ENCODE measurements around the gene SLC9A9.

The SLC9A9 gene

DNA sequence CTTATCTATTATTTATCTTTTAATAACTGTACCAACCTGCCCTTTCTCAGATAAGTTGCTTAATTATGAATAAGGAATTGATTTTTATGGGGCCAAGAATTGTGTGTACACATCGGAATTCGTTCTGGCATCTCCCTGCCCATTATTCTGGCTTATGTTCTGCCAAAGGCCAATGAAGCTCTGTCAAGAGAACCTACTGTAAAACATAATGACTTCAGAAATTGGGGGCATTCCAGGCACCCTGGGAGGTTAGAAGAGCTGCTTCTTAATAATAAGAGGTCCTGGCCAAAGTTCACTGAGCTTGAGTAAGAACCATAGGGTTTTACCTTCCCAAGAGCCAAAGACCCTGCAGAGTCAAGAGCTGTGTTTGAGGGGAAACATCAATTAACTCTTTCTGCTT, 261.7 kb downstream of the SLC9A9 start:
- no peak for DNase-seq

- DNase-seq, result no peak
These were observed 262.4 kb downstream of the SLC9A9 start for GRCh38 chr3:143585720-143586456.

- no peak for DNase-seq
These were observed 263.8 kb downstream of the SLC9A9 start for GRCh38 chr3:143584474-143584873.

DNA sequence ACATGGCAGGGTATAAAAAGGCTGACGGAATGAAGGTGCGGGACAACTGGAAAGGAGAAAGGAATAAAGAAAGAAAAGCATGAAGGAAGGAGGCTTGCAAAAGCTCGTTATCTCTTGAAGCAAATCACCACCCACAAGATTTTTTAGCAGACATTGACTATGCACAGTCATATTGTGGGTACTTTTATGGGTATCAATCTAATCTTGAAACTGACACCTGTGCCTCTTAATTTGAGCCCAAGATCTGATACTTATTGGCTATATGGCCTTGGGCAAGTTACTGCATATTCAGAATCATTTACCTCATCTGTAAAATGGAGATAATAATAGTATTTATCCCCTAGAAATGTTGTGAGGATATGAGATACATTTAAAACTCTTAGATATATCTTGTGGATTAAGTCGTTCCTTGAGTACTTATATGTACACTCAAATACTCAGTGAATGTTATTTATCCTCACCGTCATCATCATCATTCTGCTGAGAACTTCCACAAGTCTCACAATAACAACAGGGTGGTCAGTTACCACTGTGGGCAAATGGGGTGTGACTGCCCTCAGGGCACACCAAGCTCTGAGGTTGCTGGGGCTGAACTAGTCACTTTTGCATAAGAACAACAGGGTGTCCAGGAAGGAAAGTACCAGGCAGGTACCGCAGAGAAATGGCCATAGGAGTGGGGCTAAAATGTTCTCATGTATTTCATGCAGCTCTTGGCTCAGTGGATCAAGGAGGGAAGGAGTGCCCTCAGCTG, 266.1 kb downstream of the SLC9A9 start:
- DNase-seq, result no peak

GRCh38 chr3:143578810-143579435, 269.3 kb downstream of the SLC9A9 start:
- no peak for DNase-seq

DNA sequence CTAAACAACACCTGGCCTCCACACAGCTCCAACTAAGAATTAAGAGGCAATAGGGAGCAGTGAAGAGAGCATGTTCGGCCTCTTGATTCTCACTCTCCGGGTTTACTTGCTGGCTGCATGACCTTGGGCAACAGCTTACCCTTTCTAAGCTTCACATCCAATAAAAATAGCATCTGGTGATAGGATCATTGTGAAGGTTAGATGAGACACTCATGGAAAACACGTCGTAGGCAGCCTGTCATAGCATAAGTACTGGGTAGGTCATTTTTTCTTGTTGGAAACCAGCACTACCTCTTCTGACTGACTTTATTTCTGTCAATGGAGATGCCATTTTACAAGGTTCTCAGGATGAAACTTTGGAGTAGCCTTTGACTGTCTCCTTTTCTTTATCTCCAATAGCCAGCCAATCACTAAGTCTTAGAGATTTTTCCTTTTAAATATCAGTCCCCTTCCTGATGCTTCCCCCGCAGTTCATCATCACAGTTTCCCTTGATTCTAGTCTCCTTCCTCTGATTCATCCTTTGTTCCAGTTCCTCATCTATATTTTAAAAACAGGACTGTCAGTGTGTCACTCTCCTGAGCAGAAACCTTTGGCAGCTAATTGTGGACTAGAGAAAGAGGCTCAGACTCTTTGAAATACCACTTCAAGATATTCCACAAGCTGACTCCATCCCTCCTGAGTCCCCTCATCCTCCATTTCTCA, 271.5 kb downstream of the SLC9A9 start:
- no peak for DNase-seq

DNA sequence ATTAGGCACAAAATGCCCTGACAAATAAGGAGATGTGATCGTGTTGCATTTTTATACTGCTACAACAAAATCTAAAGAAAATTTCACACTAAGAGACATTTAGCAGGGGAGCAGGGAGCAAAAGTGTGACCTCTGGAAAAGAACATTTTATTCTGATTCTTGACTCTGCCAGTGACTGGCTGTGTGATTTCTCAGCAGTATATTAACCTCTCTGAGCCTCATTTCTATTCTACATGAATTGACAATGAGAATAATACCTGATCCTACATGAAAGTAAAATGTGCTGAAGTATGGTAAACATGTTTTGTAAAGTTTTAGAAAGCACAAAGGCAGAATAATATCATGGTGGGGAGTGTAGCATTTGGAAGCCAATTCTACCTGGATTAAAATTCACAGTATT, 273.3 kb downstream of the SLC9A9 start:
- no peak for DNase-seq

GRCh38 chr3:143573610-143574303, 274.5 kb downstream of the SLC9A9 start:
- no peak for DNase-seq

- DNase-seq, result no peak
These were observed 276.7 kb downstream of the SLC9A9 start for GRCh38 chr3:143571548-143571947.

- no peak for DNase-seq
These were observed 280.4 kb downstream of the SLC9A9 start for GRCh38 chr3:143567823-143568222.

- DNase-seq, result no peak
These were observed 282.3 kb downstream of the SLC9A9 start for GRCh38 chr3:143565951-143566350.

- DNase-seq, result no peak
These were observed 284.5 kb downstream of the SLC9A9 start for GRCh38 chr3:143563786-143564185.

- no peak for DNase-seq
These were observed 285.5 kb downstream of the SLC9A9 start for GRCh38 chr3:143562789-143563188.

DNA sequence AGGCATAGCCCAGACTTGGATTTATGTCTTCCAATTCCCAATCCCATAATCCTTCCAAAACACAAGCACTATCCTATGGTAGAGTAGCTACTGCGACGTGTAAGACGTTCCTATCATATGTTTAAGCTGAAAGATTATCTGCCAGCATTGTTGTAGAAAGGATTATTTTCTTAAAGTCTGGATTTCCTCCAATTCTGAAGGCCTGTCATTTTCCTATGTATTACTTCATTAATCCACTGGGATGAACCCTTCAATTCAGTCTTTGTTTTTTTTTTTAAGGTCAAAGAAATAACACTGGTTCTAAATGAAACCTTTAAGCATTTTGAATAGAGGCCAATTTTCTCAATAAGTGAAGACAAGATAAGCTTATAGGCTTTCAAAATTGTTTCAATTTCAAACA, 289.0 kb downstream of the SLC9A9 start:
- no peak for DNase-seq

GRCh38 chr3:143552851-143553250, 295.4 kb downstream of the SLC9A9 start:
- DNase-seq, result no peak

- DNase-seq, result no peak
These were observed 296.5 kb downstream of the SLC9A9 start for GRCh38 chr3:143551761-143552160.

- DNase-seq, result no peak
These were observed 299.3 kb downstream of the SLC9A9 start for GRCh38 chr3:143548861-143549497.

GRCh38 chr3:143548393-143548792, 299.9 kb downstream of the SLC9A9 start:
- no peak for DNase-seq

DNA sequence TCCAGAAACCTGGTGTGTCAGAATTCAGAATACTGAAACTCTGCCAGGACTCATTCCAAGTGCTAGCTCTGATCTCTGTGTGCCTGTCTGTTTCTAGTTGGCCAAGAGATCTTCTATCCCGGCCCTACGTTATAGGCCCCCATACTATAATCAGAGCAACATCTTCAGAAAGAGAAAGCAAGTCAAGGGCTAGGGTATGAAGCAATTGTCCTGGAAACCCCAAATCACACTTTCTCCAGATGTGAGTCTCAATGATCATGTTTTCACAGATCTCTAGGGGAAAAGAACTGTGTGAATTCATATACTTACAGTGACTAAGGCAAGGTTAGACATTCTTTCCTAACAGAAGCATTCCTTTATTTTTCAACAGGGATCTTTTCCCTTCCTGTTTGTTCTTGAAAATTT, 309.7 kb downstream of the SLC9A9 start:
- DNase-seq, result no peak

DNA sequence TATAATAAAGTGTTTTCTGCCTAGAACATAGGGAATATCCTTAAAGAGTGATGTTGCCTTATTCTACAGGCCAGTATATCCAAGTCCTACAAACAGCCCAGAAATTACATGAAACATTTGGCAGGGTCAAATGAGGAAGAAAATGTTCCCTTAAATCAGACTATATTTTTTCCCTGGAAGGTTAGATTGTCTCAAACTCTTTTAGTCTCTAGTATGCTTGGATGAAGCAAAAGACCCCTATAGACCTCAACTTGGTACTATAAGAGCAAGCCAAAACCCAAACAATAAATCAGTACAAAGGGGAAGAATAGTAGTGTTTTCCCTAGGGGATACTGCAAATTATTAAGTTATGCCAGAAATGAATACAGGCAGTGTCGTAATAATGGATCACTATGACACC, 310.2 kb downstream of the SLC9A9 start:
- DNase-seq, result no peak

GRCh38 chr3:143536817-143537535, 311.3 kb downstream of the SLC9A9 start:
- no peak for DNase-seq

Measured in effector CD8-positive, alpha-beta T cell (primary cell).